Measurements from ENCODE around the gene PRR5L.

Gene PRR5L

GRCh38 chr11:36380296-36381014 lies 84.4 kb downstream of the PRR5L start:
- no peak for DNase-seq

- DNase-seq = no peak
These were observed 84.9 kb downstream of the PRR5L start for GRCh38 chr11:36381015-36381360.

GRCh38 chr11:36383195-36383594 lies 87.1 kb downstream of the PRR5L start:
- DNase-seq = no peak

- DNase-seq = no peak
These were observed 89.3 kb downstream of the PRR5L start for GRCh38 chr11:36385121-36385970.

- DNase-seq = no peak
These were observed 90.3 kb downstream of the PRR5L start for GRCh38 chr11:36386411-36386810.

- no peak for DNase-seq
These were observed 92.0 kb downstream of the PRR5L start for GRCh38 chr11:36388071-36388470.

- no peak for DNase-seq
These were observed 92.9 kb downstream of the PRR5L start for GRCh38 chr11:36388951-36389350.

- no peak for DNase-seq
These were observed 93.7 kb downstream of the PRR5L start for GRCh38 chr11:36389811-36390210.

GRCh38 chr11:36390963-36391471 lies 94.9 kb downstream of the PRR5L start:
- no peak for DNase-seq

GRCh38 chr11:36392196-36392595 lies 96.1 kb downstream of the PRR5L start:
- DNase-seq = no peak

- no peak for DNase-seq
These were observed 98.0 kb downstream of the PRR5L start for GRCh38 chr11:36394056-36394455.

GRCh38 chr11:36394926-36395325 lies 98.8 kb downstream of the PRR5L start:
- no peak for DNase-seq

GRCh38 chr11:36395978-36396736 lies 100.1 kb downstream of the PRR5L start:
- no peak for DNase-seq

GRCh38 chr11:36398231-36398953 lies 102.3 kb downstream of the PRR5L start:
- DNase-seq = no peak

- no peak for DNase-seq
These were observed 103.1 kb downstream of the PRR5L start for GRCh38 chr11:36399236-36399635.

- no peak for DNase-seq
These were observed 103.7 kb downstream of the PRR5L start for GRCh38 chr11:36399745-36400144.

- no peak for DNase-seq
These were observed 104.8 kb downstream of the PRR5L start for GRCh38 chr11:36400766-36401455.

GRCh38 chr11:36402568-36403170 lies 106.6 kb downstream of the PRR5L start:
- DNase-seq = no peak

- DNase-seq = no peak
These were observed 107.6 kb downstream of the PRR5L start for GRCh38 chr11:36403661-36404060.

- no peak for DNase-seq
These were observed 108.7 kb downstream of the PRR5L start for GRCh38 chr11:36404831-36405230.

GRCh38 chr11:36405585-36406367 lies 109.7 kb downstream of the PRR5L start:
- DNase-seq = no peak

All from NCI-H446 (cell line).